AG09309 (cell line): ENCODE data around the gene MFNG.

ENCODE experiments used
- DNase-seq: peaks from one replicate; pipeline ENCODE4 v3.0.0-alpha.2; 2010; ENCODE audit warnings: low read depth
- H3K4me3 ChIP-seq: 2 replicates; pipeline ENCODE4 v1.5.1; 2011; ENCODE audit warnings: mild to moderate bottlenecking, low read depth, low read length, moderate library complexity; ENCODE audit not compliant: control insufficient read depth
- TF ChIP-seq, protein P1 (sequence below): IDR thresholded peaks from 2 replicates; pipeline ENCODE4 v1.5.1; 2011; ENCODE audit warnings: mild to moderate bottlenecking, low read depth, low read length, inconsistent platforms; ENCODE audit not compliant: insufficient read depth, control insufficient read depth; ENCODE audit errors: missing control alignments

Gene MFNG

GRCh38 chr22:37489983-37490382 lies 3.8 kb upstream of the MFNG start:
- DNase-seq: no peak
- TF ChIP-seq, protein P1, sequence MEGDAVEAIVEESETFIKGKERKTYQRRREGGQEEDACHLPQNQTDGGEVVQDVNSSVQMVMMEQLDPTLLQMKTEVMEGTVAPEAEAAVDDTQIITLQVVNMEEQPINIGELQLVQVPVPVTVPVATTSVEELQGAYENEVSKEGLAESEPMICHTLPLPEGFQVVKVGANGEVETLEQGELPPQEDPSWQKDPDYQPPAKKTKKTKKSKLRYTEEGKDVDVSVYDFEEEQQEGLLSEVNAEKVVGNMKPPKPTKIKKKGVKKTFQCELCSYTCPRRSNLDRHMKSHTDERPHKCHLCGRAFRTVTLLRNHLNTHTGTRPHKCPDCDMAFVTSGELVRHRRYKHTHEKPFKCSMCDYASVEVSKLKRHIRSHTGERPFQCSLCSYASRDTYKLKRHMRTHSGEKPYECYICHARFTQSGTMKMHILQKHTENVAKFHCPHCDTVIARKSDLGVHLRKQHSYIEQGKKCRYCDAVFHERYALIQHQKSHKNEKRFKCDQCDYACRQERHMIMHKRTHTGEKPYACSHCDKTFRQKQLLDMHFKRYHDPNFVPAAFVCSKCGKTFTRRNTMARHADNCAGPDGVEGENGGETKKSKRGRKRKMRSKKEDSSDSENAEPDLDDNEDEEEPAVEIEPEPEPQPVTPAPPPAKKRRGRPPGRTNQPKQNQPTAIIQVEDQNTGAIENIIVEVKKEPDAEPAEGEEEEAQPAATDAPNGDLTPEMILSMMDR: no peak
- no peak overlapping the region for H3K4me3 ChIP-seq

GRCh38 chr22:37488337-37489135 lies 2.4 kb upstream of the MFNG start:
- TF ChIP-seq, protein P1: no peak
- H3K4me3 ChIP-seq: no peak overlapping the region
- no peak for DNase-seq

GRCh38 chr22:37487571-37487970 lies 1.4 kb upstream of the MFNG start:
- H3K4me3 ChIP-seq: no peak overlapping the region
- no peak for DNase-seq
- TF ChIP-seq, protein P1: no peak

GRCh38 chr22:37487129-37487528 lies 945 bp upstream of the MFNG start:
- TF ChIP-seq, protein P1: no peak

DNA sequence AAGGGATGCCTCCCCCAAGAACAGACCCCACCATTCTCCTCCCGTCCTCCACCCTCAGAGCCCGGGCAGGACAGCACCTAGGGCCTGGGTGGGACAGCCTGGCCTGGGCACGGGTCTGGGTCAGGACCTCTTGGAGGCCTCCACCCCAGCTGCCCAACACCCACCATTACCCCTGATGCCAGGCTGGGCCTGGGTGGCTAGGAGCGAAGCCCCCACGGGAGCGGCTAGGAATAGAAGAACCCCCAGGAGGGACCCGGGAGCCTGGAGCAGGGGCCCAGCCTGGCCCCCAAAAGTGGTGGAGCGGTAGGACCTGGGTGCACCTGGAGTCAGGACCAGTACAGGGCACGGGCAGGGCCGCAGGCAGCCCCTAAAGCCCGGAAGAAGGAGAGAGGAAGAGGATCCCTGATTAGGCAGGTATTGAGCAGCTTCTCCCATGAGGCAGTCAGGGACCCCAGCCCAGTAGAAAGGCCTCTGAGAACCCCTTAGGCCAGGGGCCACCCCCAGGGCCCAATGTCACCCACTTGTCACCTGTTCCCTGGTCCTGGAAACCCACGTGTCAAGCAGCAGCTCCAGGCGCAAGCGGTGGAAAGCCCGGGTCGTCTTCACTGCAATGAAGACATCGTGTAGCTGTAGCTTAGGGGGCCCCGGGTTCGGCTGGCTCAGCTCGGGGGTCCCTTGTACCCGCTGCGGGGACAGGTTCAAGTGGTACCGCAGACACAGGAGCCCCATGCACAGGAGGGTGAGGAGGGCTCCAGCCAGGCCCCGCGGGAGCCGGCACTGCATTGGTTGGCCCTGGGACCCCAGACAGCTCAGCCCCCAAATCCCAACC lies 575 bp downstream of the MFNG start:
- H3K4me3 ChIP-seq: no peak overlapping the region
- no peak for DNase-seq
- TF ChIP-seq, protein P1: no peak

More at GRCh38 chr22:37487129-37487528, 945 bp upstream of the MFNG start:
- H3K4me3 ChIP-seq: no peak overlapping the region
- DNase-seq: no peak

- H3K4me3 ChIP-seq: no peak overlapping the region
- no peak for DNase-seq
Observed at GRCh38 chr22:37484480-37485394, 1.4 kb downstream of the MFNG start.

More at GRCh38 chr22:37484480-37485394, 1.4 kb downstream of the MFNG start:
- TF ChIP-seq, protein P1: no peak
